ENCODE results near the gene PTDSS2.
"Not testable (repeated sequence)": the region's sequence is repeated elsewhere in the genome, so short reads cannot be mapped to it uniquely, and the experiment has no call there.

Gene PTDSS2

GRCh38 chr11:414318-414857 lies 35.7 kb upstream of the PTDSS2 start:
- DNase-seq: no peak

DNA sequence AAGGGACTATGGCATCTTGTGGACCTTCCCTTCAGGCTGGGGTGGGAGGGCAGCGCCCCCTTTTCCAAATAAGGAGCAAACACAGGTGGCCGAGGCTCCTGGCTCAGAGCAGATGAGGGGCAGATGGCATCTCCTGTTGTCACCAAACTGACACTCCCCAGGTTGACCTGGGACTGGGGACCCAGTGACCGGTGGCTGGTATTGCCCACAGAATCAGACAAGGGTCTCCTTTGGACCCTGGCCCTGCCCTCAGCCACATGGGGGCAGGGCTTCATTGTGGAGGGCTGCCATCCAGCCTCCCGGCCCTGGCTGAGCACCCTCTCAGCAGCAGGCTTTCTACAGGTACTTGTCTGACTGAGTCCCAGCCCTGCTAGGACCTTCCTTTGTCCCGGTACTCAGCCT lies 34.4 kb upstream of the PTDSS2 start:
- DNase-seq: no peak

DNA sequence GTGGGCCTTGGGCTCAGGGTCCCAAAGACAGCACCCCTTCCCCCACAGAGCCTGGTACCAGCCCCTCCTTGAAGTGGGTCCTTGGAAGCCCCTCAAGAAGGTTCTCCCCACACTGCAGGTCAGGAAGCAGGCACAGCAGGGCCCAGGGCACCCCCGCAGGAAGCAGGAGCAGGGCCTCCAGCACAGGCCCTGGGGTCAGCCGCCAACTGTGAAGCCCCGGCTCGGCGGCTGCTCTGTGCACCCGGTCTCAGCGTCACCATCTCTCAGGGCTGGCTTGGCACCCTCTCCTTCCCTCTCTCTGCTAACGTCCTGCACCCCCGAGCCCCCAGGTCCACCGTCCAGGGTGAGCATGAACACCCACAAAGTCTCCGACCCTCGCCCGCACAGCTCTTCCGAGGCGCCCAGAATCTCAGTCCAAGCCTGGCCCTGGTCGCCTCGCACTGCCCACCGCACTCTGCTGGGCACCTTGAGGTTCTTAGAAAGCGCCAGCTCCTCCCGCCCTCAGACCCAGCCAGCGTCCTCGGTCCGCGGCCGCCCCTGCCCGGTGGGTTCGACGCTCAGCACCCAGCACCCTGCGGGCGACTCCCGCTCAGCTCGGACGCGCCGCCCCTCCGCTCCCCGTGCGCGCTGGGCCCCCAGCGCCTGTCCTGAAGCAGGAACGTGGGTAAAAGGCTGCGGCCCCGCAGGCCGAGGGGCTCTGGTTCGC lies 33.9 kb upstream of the PTDSS2 start:
- DNase-seq: no peak

GRCh38 chr11:416757-417621 lies 33.1 kb upstream of the PTDSS2 start:
- DNase-seq: peak; percentile 59

DNA sequence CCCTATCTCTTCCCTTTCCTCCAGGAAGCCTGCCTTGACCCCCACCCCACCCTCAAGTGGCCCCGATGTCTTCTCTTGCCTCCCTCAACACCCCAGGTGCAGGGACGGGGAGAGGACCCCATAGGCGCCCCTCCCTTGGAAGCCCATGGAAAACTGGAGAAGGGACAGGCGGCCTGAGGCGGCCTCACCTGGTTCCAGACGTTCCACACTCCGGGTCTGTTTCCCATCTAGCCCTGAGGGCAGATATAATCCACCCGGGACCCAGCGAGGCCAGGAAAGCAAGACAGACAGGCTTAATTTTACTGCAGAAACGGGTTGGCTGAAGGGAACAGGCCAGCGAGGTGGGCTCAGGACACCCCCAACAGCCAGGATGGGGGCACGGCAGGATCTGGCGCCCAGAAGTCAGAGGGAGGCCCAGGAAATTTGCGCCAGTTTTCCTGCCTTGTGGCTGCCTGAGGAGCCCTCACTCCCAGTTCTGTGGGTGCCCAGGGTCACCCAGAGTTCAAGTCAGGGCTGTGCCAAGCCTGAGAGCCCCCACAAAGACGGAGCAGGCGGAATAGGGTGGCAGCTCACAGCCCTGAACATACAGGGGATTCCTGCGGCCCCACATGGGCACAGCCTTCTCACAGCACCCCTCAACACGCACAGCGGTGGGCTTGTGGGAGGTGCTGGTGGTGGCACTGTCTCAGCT lies 32.3 kb upstream of the PTDSS2 start:
- no peak for DNase-seq

GRCh38 chr11:418343-419247 lies 31.5 kb upstream of the PTDSS2 start:
- DNase-seq: no peak

GRCh38 chr11:419248-420005 lies 30.7 kb upstream of the PTDSS2 start:
- DNase-seq: no peak

- DNase-seq: no peak
These were observed 29.8 kb upstream of the PTDSS2 start for GRCh38 chr11:420054-420910.

GRCh38 chr11:420911-421321 lies 29.2 kb upstream of the PTDSS2 start:
- no peak for DNase-seq

DNA sequence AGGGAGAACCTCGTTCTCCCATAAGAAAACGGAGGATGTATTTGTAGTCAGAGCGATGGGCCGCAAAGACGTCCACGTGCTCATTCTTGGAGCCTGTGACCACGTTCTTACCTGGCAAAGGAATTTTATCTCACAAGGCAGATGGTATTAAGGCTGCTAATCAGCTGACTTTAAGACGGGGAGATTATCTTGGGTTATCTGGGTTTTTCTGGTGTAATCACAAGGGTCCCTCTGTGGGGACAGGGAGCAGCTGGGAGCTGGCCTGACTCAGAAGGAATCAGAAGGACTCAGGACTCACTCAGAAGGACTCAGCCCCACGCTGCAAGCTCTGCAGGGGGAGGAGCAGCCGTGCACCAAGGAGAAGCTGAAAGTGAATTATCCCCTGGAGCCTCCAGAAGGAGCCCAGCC lies 27.8 kb upstream of the PTDSS2 start:
- DNase-seq: no peak

DNA sequence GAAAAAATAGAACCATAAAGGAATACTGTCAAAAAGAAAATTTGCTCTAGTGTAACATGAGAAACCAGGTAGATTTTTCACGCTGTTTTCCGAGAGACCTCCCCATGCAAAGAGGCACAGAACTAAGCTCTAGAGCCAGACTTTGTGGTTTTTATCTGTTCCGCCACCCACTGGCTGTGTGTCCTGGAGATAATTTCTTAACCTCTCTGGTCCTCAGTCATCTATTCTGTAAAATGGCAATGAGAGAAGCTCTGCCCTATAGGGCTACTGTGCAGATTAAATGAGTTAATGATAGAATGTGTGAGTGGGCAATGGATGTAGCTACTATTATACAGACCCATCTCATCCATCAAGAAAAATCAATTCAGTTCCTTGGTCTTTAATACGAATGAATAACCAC lies 25.8 kb upstream of the PTDSS2 start:
- DNase-seq: no peak

GRCh38 chr11:424766-425165 lies 25.3 kb upstream of the PTDSS2 start:
- not testable (repeated sequence) for DNase-seq

DNA sequence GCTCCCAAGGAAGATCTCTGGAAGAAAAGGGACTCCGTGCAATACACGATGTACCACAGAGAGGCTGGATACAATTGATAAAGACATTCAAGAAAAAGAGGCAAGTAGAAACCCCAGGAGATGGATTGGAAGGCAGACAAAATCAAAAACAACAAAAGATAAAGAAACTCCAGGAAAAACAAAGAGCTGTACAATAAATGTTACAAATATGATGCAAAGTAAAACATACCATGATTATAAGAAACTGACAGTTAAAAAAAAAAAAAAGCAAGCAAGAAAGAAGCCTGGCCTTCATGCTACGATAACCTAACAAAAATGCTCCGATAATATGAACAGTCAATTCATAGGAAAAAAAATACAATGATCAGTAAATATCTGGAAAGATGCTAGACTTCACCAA lies 24.8 kb upstream of the PTDSS2 start:
- no peak for DNase-seq

- no peak for DNase-seq
These were observed 23.2 kb upstream of the PTDSS2 start for GRCh38 chr11:426851-427250.

GRCh38 chr11:428295-428694 lies 21.8 kb upstream of the PTDSS2 start:
- no peak for DNase-seq

DNA sequence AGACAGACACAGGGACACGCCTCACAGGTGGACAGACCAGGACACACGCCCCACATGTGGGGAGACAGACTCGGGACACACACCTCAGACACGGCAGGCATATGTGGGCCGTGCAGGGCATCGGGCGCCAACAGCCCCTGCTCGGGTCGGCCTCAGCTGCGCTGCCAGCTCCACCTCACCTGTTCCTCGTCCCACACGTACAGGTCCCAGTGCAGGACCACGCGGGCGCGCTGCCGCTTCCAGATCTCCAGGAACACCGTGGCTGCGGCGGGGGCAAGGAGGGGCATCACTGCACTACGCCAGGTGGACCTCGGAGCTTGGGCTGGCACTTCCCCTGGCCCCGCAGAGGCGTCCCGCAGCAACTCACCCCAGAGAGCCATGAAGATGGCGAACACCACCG lies 20.7 kb upstream of the PTDSS2 start:
- no peak for DNase-seq

GRCh38 chr11:429931-430456 lies 20.1 kb upstream of the PTDSS2 start:
- DNase-seq: no peak

DNA sequence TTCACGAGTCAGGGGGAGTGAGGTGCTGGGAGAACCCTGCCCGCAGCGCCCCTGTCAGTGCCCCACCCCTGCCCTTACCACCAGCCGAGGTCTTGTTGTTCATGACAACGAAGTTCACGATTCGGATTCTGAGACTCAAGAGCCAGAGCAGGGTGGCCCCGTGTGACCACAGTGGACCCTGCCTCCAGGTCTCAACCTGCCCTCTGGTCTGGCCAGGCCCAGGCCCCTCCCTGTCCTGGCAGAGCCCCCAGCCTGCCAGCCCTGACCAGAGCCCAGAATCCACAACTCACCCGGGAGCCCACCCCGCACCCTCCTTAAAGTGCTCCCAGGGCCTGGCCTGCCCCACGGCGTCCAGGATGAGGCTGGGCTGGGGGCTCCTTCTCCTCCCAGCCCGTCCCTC lies 18.2 kb upstream of the PTDSS2 start:
- DNase-seq: no peak

DNA sequence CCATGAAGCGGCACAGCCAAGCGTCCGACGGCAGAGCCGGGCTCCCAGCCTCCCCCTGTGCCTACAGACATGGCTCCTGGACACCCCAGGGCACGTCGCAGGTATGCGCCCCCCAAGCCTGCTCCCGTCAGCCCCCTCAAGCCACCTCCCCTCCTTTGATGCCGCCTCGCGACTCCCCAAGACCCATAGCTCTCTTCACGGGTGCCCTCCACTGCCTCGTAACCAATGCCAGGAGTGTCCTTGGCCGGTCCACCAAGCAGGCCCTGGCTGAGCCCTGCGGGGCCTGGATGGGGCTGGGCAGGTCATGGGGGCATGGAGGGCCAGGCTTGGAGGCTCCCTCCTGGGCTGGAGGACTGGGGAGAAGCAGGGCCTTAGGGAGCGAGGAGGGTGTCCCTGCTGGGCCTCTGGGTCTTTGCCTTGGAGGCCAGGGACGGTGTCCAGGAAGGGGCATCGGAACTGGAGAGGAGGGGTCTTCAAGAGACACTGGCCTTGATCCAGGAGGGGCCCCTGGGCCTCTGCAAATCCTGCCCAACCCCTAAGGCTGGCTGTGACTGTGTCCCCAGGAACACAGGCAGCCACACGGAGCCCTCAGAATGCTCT lies 17.5 kb upstream of the PTDSS2 start:
- no peak for DNase-seq

- no peak for DNase-seq
These were observed 17.0 kb upstream of the PTDSS2 start for GRCh38 chr11:433111-433510.

Measured in hematopoietic multipotent progenitor cell treated with erythropoietin and hydrocortisone succinate and interleukin-3 and kit ligand, for 6 days (in vitro differentiated cells).